Measurements from ENCODE around the gene GGPS1. TPM values are rescaled to one million over a fixed set of nuclear protein-coding genes. Genes with fewer than 3 reads are reported as not detected.

The GGPS1 gene
- total RNA-seq, 1 experiment from 2014 or later: 37.3 TPM

- Mint-ChIP-seq H3K27me3 (ENCODE audit: low read depth) (no peaks in the 10 kb centered on the region), H3K4me3 (no peak overlapping the region), H3K27ac (no peak overlapping the region), H3K36me3 (peaks cover 10% of the 10 kb centered on the region), H3K4me1 (peaks cover 28% of the 10 kb centered on the region), H3K9me3 (peaks cover 12% of the 10 kb centered on the region)
- ChIA-PET POLR2A (no interaction called here), CTCF (interaction anchor here (0.6 to 1.1 kb wide), 2 partner anchors 12 to 118 kb away, joined by 3 read pairs; no protein-coding TSS in a partner anchor)
- TF ChIP-seq MXD4 (CRISPR knock-in tag; IDR thresholded peaks at IDR 0.05; ENCODE audit: borderline replicate concordance) (no peak), CREB1 (CRISPR knock-in tag; IDR thresholded peaks at IDR 0.05) (no peak), PREB (CRISPR knock-in tag; IDR thresholded peaks at IDR 0.05; ENCODE audit: borderline replicate concordance) (no peak), E2F1 (CRISPR knock-in tag; IDR thresholded peaks at IDR 0.05) (no peak), ZMAT4 (CRISPR knock-in tag; IDR thresholded peaks at IDR 0.05) (no peak), SP1 (CRISPR knock-in tag; conservative IDR thresholded peaks at IDR 0.05) (no peak), AFF4 (CRISPR knock-in tag; IDR thresholded peaks at IDR 0.05; ENCODE audit: borderline replicate concordance) (no peak), ZNF219 (CRISPR knock-in tag; IDR thresholded peaks at IDR 0.05; ENCODE audit: borderline replicate concordance) (no peak), CDX4 (CRISPR knock-in tag; IDR thresholded peaks at IDR 0.05; ENCODE audit: borderline replicate concordance) (no peak), NFATC4 (CRISPR knock-in tag; IDR thresholded peaks at IDR 0.05) (no peak), E2F5 (CRISPR knock-in tag; IDR thresholded peaks at IDR 0.05) (no peak), ZNF232 (CRISPR knock-in tag; IDR thresholded peaks at IDR 0.05) (no peak), IRF2 (CRISPR knock-in tag; IDR thresholded peaks at IDR 0.05; ENCODE audit: borderline replicate concordance, low read depth) (no peak), ETV6 (CRISPR knock-in tag; IDR thresholded peaks at IDR 0.05) (no peak), ZBTB21 (CRISPR knock-in tag; IDR thresholded peaks at IDR 0.05; ENCODE audit: borderline replicate concordance) (no peak), JAZF1 (CRISPR knock-in tag; IDR thresholded peaks at IDR 0.05) (no peak), ERG (CRISPR knock-in tag; IDR thresholded peaks at IDR 0.05) (no peak)
- ATAC-seq (no peak), DNase-seq (ENCODE audit: low spot score) (no peak)
Measured at GRCh38 chr1:235302143-235302542, 26.2 kb upstream of the GGPS1 start.
